Keratinocyte (primary cell): Measurements from ENCODE around the gene SPX. TPM values are rescaled to one million over a fixed set of nuclear protein-coding genes. Genes with fewer than 3 reads are reported as not detected.

Source experiments
- DNase-seq: peaks from one replicate; pipeline ENCODE4 v3.0.0-alpha.2; 2011; ENCODE audit warnings: low read depth, missing footprints, low spot score
- FAIRE-seq: peaks from 2 replicates; lab custom pipeline; 2011; peaks lifted over from hg19 to GRCh38; lab: Jason Lieb, UNC
- H2AFZ ChIP-seq: 2 replicates; pipeline ENCODE4 v1.6.0; 2012; ENCODE audit warnings: low read length, control low read depth, inconsistent platforms; ENCODE audit not compliant: control insufficient read depth
- H3K27ac ChIP-seq: 2 replicates; pipeline ENCODE4 v1.5.1; 2011; ENCODE audit warnings: low read length; ENCODE audit not compliant: control insufficient read depth, insufficient read depth
- H3K27me3 ChIP-seq: 3 replicates; pipeline ENCODE4 v1.6.0; 2011; ENCODE audit warnings: low read length; ENCODE audit not compliant: control insufficient read depth, insufficient read depth; ENCODE audit errors: extremely low read depth
- H3K36me3 ChIP-seq, 2 experiments: 2 replicates in 1 of 2; 3 replicates in 1 of 2; pipeline ENCODE4 v1.5.1; 2011; ENCODE audit warnings: low read length in 2 of 2, mild to moderate bottlenecking in 1 of 2; ENCODE audit not compliant: control insufficient read depth in 2 of 2, insufficient read depth in 2 of 2; ENCODE audit errors: extremely low read depth in 1 of 2
- H3K4me1 ChIP-seq: 3 replicates; pipeline ENCODE4 v1.5.1; 2011; ENCODE audit warnings: low read length; ENCODE audit not compliant: control insufficient read depth, insufficient read depth; ENCODE audit errors: extremely low read depth
- H3K4me2 ChIP-seq: 3 replicates; pipeline ENCODE4 v1.6.0; 2011; ENCODE audit warnings: low read depth, low read length; ENCODE audit not compliant: control insufficient read depth, insufficient read depth; ENCODE audit errors: extremely low read depth
- H3K4me3 ChIP-seq, 3 experiments: fragments of 200-600 bp in 1 of 3; sonication (generic) in 1 of 3; 2 replicates in 2 of 3; 3 replicates in 1 of 3; pipeline ENCODE4 v1.5.1; 2011 to 2016; ENCODE audit warnings: low read length in 3 of 3, mild to moderate bottlenecking in 3 of 3, control low read depth in 2 of 3, inconsistent platforms in 1 of 3, low read depth in 1 of 3, mixed read lengths in 1 of 3, mixed run types in 1 of 3, moderate library complexity in 1 of 3; ENCODE audit not compliant: control insufficient read depth in 2 of 3, insufficient read depth in 2 of 3; ENCODE audit errors: extremely low read depth in 1 of 3
- H3K79me2 ChIP-seq: 2 replicates; pipeline ENCODE4 v1.6.0; 2012; ENCODE audit warnings: low read length; ENCODE audit not compliant: control insufficient read depth, insufficient read depth
- H3K9ac ChIP-seq: 3 replicates; pipeline ENCODE4 v1.6.0; 2011; ENCODE audit warnings: low read length; ENCODE audit not compliant: control insufficient read depth, insufficient read depth; ENCODE audit errors: extremely low read depth
- H3K9me1 ChIP-seq: 3 replicates; pipeline ENCODE4 v1.6.0; 2011; ENCODE audit warnings: low read length; ENCODE audit not compliant: control insufficient read depth, insufficient read depth; ENCODE audit errors: extremely low read depth
- H3K9me3 ChIP-seq: 2 replicates; pipeline ENCODE4 v1.5.1; 2012; ENCODE audit warnings: low read depth, low read length; ENCODE audit not compliant: control insufficient read depth
- H4K20me1 ChIP-seq: 3 replicates; pipeline ENCODE4 v1.6.0; 2011; ENCODE audit warnings: low read length; ENCODE audit not compliant: control insufficient read depth, insufficient read depth; ENCODE audit errors: extremely low read depth
- EZH2 ChIP-seq: IDR thresholded peaks from one replicate; pipeline ENCODE4 v1.6.1; 2012; ENCODE audit warnings: inconsistent platforms, mild to moderate bottlenecking, low read length, moderate library complexity
- dilution Hi-C: fragments of 300-500 bp; cut with MboI; formaldehyde crosslinking; loops from one replicate; pipeline ENCODE4 v1.7.0; 2020; ENCODE audit warnings: low sequenced_read_pairs; ENCODE audit not compliant: extremely low pct_ligation_motif_present
- polyA plus RNA-seq, 5 experiments: library from polyadenylated mRNA; depleted of rRNA in 3 of 5; stranded (reverse) in 3 of 5; stranded (forward) in 1 of 5; unstranded in 1 of 5; fragments of >200 nt; gene quantifications; 1 replicate in 1 of 5; 2 replicates in 3 of 5; 3 replicates in 1 of 5; pipeline versions ENCODE4 v1.2.1 to v1.2.3, GENCODE V29; 2011 to 2012; ENCODE audit warnings: missing spikeins in 2 of 5, low read depth in 1 of 5, low replicate concordance in 1 of 5
- TF ChIP-seq, protein P1 (sequence below), 3 experiments: IDR thresholded peaks in 1 of 3; conservative IDR thresholded peaks in 1 of 3; optimal IDR thresholded peaks in 1 of 3; 2 replicates in 2 of 3; 3 replicates in 1 of 3; pipeline versions ENCODE3 to v1.5.1; 2011; ENCODE audit warnings: low read length in 3 of 3, mild to moderate bottlenecking in 3 of 3, moderate library complexity in 2 of 3, control low read depth in 1 of 3, inconsistent platforms in 1 of 3; ENCODE audit not compliant: insufficient read depth in 2 of 3; ENCODE audit errors: extremely low read depth in 1 of 3

SPX gene
- polyA plus RNA-seq, 1 donor (not counting 4 experiments of a cell fraction or from before 2014, with no cell fraction given) = 0.12 TPM

DNA sequence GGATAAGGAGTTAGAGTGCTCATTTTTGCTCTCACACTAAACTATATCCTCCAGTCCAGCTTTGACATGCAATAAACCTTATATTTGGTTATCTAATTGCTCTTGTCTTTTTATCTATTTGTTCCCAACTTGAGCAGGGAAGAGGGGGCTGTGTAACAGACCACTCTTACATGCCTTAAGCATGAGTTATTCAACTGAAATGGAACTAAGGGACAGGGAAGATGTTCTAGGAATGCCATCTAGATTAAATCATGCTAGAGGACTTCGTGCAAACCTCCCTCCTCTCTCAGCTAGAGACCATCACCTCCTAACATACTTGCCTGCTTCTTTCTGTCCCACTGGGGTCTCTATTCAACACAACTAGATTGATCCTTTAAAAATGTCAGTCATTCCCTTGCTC, 20.6 kb downstream of the SPX start:
- Histone ChIP-seq H2AFZ (no peak overlapping the region), H3K4me2 (no peak overlapping the region), H3K79me2 (no peaks in the 10 kb centered on the region), H3K27ac (no peak overlapping the region), H3K4me3 (no peak overlapping the region), H3K9me1 (no peaks in the 10 kb centered on the region), H3K36me3 (no peaks in the 10 kb centered on the region), H3K9me3 (no peaks in the 10 kb centered on the region), H4K20me1 (no peaks in the 10 kb centered on the region), H3K9ac (no peak overlapping the region), H3K27me3 (no peaks in the 10 kb centered on the region), H3K4me1 (no peaks in the 10 kb centered on the region)
- FAIRE-seq = no peak
- DNase-seq = no peak
- TF ChIP-seq EZH2 = no peak
- TF ChIP-seq, protein P1, sequence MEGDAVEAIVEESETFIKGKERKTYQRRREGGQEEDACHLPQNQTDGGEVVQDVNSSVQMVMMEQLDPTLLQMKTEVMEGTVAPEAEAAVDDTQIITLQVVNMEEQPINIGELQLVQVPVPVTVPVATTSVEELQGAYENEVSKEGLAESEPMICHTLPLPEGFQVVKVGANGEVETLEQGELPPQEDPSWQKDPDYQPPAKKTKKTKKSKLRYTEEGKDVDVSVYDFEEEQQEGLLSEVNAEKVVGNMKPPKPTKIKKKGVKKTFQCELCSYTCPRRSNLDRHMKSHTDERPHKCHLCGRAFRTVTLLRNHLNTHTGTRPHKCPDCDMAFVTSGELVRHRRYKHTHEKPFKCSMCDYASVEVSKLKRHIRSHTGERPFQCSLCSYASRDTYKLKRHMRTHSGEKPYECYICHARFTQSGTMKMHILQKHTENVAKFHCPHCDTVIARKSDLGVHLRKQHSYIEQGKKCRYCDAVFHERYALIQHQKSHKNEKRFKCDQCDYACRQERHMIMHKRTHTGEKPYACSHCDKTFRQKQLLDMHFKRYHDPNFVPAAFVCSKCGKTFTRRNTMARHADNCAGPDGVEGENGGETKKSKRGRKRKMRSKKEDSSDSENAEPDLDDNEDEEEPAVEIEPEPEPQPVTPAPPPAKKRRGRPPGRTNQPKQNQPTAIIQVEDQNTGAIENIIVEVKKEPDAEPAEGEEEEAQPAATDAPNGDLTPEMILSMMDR (optimal IDR thresholded peaks at IDR 0.05 in 1 of 3, IDR thresholded peaks at IDR 0.05 in 1 of 3, conservative IDR thresholded peaks at IDR 0.05 in 1 of 3; ENCODE audit: extremely low read depth in 1 of 3, insufficient read depth in 2 of 3, low read length in 3 of 3) = no peak
- dilution Hi-C loops = no loop called here

DNA sequence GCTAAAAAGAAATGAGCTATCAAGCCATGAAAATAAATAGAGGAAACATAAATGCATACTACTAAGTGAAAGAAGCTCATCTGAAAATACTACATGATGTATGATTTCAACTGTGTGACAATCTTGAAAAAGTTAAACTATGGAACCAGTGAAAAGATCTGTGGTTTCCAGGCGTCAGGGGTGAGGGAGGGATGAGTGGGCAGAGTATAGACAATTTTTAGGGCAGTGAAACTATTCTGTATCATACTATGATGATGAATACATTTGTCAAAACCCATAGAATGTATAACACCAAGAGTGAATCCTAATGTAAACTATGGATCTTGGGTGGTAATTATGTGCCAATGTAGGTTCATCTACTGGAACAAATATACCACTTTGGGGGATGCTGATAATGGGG, 21.3 kb downstream of the SPX start:
- no peaks in the 10 kb centered on the region for H3K9me1 ChIP-seq
- H3K36me3 ChIP-seq = no peaks in the 10 kb centered on the region
- no peaks in the 10 kb centered on the region for H3K79me2 ChIP-seq
- no peak overlapping the region for H3K27ac ChIP-seq
- H3K27me3 ChIP-seq = no peaks in the 10 kb centered on the region
- no peak overlapping the region for H3K9ac ChIP-seq
- no peak overlapping the region for H3K4me2 ChIP-seq
- H3K9me3 ChIP-seq = no peaks in the 10 kb centered on the region
- H4K20me1 ChIP-seq = no peaks in the 10 kb centered on the region
- H3K4me3 ChIP-seq = no peak overlapping the region
- no peak for TF ChIP-seq EZH2
- TF ChIP-seq, protein P1 (optimal IDR thresholded peaks at IDR 0.05 in 1 of 3, IDR thresholded peaks at IDR 0.05 in 1 of 3, conservative IDR thresholded peaks at IDR 0.05 in 1 of 3; ENCODE audit: extremely low read depth in 1 of 3, insufficient read depth in 2 of 3, low read length in 3 of 3) = no peak
- FAIRE-seq (no peak), DNase-seq (no peak)
- no peaks in the 10 kb centered on the region for H3K4me1 ChIP-seq
- dilution Hi-C loops = no loop called here
- H2AFZ ChIP-seq = no peak overlapping the region
